ENCODE results near the gene KCNK4.

KCNK4 gene

DNA sequence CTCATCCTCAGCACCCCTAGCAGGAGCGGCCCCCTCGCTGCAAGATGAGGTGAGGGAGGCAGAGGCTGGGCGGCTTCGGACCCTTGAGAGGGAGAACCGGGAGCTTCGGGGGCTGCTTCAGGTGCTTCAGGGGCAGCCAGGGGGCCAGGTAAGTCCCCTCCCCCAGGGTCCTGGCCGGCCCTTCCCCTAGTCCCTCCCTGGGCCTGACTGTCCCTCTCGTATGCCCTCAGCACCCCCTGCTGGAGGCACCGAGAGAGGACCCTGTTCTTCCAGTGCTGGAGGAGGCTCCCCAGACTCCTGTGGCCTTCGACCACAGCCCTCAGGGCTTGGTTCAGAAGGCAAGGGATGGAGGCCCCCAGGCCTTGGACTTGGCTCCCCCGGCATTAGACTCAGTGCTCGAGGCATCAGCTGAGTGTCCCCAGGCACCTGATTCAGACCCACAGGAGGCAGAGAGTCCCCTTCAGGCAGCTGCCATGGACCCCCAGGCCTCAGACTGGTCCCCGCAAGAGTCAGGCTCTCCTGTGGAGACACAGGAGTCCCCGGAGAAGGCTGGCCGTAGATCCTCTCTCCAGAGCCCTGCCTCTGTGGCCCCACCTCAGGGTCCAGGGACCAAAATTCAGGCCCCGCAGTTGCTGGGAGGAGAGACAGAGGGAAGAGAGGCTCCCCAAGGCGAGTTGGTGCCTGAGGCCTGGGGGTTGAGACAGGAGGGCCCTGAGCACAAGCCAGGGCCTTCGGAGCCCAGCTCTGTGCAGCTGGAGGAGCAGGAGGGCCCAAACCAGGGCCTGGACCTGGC is 52.9 kb downstream of the KCNK4 start:
- DNase-seq (ENCODE audit: low read depth, low spot score): no peak

DNA sequence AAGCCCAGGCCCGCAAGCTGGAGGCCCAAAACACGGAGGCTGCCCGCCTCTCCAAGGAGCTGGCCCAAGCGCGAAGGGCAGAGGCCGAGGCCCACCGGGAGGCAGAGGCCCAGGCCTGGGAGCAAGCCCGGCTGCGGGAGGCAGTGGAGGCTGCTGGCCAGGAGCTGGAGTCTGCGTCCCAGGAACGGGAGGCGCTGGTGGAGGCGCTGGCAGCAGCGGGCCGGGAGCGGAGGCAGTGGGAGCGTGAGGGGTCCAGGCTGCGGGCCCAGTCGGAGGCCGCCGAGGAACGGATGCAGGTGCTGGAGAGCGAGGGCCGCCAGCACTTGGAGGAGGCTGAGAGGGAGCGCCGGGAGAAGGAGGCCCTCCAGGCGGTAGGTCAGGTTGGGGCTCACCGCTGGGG is 53.7 kb downstream of the KCNK4 start:
- no peak for DNase-seq (ENCODE audit: low read depth, low spot score)

DNA sequence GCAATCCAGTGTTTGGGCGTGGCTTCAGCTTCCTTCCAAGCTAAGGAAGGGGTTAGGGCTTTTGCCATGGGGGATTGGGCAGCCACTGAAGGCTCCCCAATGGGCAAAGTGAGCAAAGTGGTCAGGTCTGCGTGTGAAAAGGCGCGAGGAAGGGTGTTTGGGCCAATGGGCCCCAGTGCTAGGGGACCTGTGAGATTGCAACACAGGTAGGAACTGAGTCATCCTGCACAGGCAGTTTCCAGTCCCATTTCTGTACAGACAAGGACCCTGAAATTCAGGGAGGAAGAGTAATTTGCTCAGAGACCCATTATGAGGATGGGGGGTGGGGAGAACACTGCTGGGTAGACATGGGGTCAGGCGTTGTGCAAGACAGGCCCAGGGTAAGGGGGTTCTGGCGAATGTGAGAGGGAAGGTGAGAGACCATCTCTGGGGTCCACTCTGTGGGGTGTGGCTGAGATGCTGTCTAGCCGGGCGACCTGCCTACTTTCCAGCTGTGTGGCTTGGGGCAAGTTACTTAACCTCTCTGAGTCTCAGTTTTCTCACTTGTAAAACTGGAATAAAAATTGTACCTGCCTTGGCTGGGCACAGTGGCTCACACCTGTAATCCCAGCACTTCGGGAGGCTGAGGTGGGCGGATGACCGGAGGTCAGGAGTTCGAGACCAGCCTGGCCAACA is 56.2 kb downstream of the KCNK4 start:
- no peak for DNase-seq (ENCODE audit: low read depth, low spot score)

GRCh38 chr11:64348383-64349024 is 57.4 kb downstream of the KCNK4 start:
- no peak for DNase-seq (ENCODE audit: low read depth, low spot score)

DNA sequence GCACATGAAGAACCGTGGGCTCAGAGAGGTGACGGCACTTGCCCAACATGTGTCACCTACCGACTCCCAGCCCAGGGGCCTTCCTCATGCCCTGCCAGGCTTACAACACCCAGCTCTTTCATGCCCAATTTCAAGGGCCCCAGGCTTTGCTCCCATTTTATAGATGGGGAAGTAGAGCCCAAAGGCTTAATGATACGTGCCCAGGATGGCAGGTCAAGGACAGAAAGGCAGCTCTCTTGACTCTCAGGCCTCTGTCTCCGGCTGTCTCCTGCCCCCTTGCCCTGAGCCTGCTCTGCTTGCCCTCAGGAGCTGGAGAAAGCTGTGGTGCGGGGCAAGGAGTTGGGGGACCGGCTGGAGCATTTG is 57.9 kb downstream of the KCNK4 start:
- DNase-seq (ENCODE audit: low read depth, low spot score): no peak

DNA sequence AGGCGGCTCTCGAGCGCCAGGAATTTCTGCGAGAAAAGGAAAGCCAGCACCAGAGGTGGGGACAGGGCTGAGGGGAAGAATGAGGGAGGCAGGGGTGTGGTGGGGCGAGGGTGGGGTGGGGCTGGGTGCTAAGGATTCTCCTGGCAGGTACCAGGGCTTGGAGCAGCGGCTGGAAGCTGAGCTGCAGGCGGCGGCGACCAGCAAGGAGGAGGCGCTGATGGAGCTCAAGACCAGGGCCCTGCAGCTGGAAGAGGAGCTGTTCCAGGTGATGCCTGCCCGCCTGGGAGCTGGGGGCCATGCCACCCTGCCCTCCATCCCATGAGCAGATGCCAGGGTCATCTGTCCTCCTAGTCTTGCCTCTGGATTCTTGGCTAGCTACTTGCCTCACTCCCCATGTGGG is 58.3 kb downstream of the KCNK4 start:
- DNase-seq (ENCODE audit: low read depth, low spot score): no peak

All from smooth muscle cell of the brain vasculature (primary cell).